Thyroid gland (tissue), 4 donors: ENCODE measurements around the gene KCNJ10. TPM values are rescaled to one million over a fixed set of nuclear protein-coding genes. Genes with fewer than 3 reads are reported as not detected.

Experiments used
- DNase-seq, 2 donors: peaks; one replicate each; pipeline ENCODE4 v3.0.0-alpha.2; 2019
- H3K27ac ChIP-seq, 3 donors: fragments of 200-600 bp; sonication (generic); 1 replicate in 2 of 3; 2 replicates in 1 of 3; pipeline ENCODE4 v1.5.1; 2016 to 2019; ENCODE audit warnings: mild to moderate bottlenecking in 1 of 3, moderate library complexity in 1 of 3
- H3K27me3 ChIP-seq: fragments of 200-600 bp; sonication (generic); one replicate; pipeline ENCODE4 v1.5.1; 2019
- H3K36me3 ChIP-seq, 2 donors: fragments of 200-600 bp; sonication (generic); one replicate each; pipeline ENCODE4 v1.5.1; 2016 to 2019
- H3K4me1 ChIP-seq, 2 donors: fragments of 200-600 bp; sonication (generic); one replicate each; pipeline ENCODE4 v1.5.1; 2017 to 2019
- H3K4me3 ChIP-seq, 3 donors: fragments of 200-600 bp; sonication (generic); replicated peaks in 1 of 3; 1 replicate in 2 of 3; 2 replicates in 1 of 3; pipeline ENCODE4 v1.5.1; 2016; ENCODE audit warnings: mild to moderate bottlenecking in 1 of 3
- H3K9me3 ChIP-seq: fragments of 200-600 bp; sonication (generic); one replicate; pipeline ENCODE4 v1.5.1; 2017
- POLR2A ChIP-seq, 2 donors: fragments of 450-650 bp; IDR thresholded peaks; one replicate each; pipeline ENCODE4 v1.6.1; 2017; ENCODE audit warnings: antibody characterized with exemption in 2 of 2, mild to moderate bottlenecking in 2 of 2, moderate library complexity in 1 of 2
- WGBS, 2 donors: methylation state at CpG; one replicate each; pipeline ENCODE4 v1.1.5; 2017; 5-methylcytosine and 5-hydroxymethylcytosine counted together
- intact Hi-C: fragments of 100-400 bp; cut with DNase I; formaldehyde crosslinking; loops from one replicate; pipeline ENCODE4 v1.15.1; 2023
- total RNA-seq, 4 donors: library from RNA; depleted of rRNA; stranded (reverse); fragments of >200 nt; gene quantifications; one replicate each; pipeline ENCODE4 v1.2.3, GENCODE V29; 2016
- TF ChIP-seq, protein P1 (sequence below), 6 experiments: fragments of 200-600 bp in 3 of 6; fragments of 450-650 bp in 3 of 6; sonication (generic) in 3 of 6; IDR thresholded peaks; one replicate each; pipeline ENCODE4 v1.5.1; 2016 to 2019; ENCODE audit warnings: antibody characterized with exemption in 6 of 6, mild to moderate bottlenecking in 2 of 6, inconsistent platforms in 1 of 6, moderate library complexity in 1 of 6

KCNJ10 gene
- total RNA-seq, 4 donors from 2014 or later, result 0.13 to 0.45 (median 0.33) TPM; not detected in 1

DNA sequence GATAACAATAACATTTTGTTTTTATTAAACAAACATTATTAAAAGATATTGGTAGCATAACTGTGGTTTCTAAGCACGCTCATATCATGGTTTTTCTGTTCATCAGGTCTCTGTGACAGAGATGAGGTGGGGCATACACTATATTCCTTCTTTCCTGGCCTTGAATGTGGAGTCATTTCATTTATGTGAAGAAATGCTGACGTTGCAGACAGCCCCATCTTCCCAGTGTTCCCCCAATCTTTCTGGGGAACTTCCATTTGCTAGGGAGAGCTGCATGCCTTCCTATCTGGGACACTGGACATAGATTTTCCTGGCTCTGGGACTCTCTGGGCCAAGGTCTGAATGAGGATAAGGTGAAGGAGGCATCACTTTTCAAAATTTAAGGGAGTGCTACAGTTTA is 68.5 kb downstream of the KCNJ10 start:
- H3K4me3 ChIP-seq, result no peak overlapping the region
- no peak for TF ChIP-seq POLR2A (IDR thresholded peaks at IDR 0.05)
- TF ChIP-seq, protein P1, sequence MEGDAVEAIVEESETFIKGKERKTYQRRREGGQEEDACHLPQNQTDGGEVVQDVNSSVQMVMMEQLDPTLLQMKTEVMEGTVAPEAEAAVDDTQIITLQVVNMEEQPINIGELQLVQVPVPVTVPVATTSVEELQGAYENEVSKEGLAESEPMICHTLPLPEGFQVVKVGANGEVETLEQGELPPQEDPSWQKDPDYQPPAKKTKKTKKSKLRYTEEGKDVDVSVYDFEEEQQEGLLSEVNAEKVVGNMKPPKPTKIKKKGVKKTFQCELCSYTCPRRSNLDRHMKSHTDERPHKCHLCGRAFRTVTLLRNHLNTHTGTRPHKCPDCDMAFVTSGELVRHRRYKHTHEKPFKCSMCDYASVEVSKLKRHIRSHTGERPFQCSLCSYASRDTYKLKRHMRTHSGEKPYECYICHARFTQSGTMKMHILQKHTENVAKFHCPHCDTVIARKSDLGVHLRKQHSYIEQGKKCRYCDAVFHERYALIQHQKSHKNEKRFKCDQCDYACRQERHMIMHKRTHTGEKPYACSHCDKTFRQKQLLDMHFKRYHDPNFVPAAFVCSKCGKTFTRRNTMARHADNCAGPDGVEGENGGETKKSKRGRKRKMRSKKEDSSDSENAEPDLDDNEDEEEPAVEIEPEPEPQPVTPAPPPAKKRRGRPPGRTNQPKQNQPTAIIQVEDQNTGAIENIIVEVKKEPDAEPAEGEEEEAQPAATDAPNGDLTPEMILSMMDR (IDR thresholded peaks at IDR 0.05), result no peak
- H3K4me1 ChIP-seq, result no peaks in the 10 kb centered on the region
- intact Hi-C loops, result no loop called here
- 76 to 77% methylated on average over 2 of the region's 2 CpGs for WGBS, 2 donors
- no peak overlapping the region for H3K27ac ChIP-seq
- no peak for DNase-seq
- H3K36me3 ChIP-seq, result no peaks in the 10 kb centered on the region
- H3K9me3 ChIP-seq, result no peaks in the 10 kb centered on the region
- no peaks in the 10 kb centered on the region for H3K27me3 ChIP-seq

DNA sequence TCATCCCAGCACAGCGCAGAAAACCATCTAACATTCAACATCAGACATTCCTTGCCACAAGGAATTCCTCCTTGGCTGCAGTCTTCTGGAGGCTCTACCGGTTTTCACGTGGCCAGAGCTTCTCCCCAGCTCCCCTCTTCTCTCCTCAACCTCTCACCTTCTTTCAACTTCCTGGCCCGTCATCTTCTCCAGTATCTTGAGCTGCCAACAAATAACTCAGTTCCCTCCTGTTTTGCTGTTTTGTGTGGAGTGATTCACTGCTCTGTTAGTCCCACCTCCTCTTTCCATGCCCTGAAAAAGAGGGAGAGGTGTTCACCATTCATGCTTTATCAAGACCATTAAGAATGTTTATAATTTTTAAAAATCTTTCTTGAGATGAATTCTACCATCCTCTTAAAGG is 70.8 kb downstream of the KCNJ10 start:
- H3K4me3 ChIP-seq, result no peak overlapping the region
- H3K36me3 ChIP-seq, result no peaks in the 10 kb centered on the region
- no peak for DNase-seq
- H3K27me3 ChIP-seq, result no peaks in the 10 kb centered on the region
- H3K9me3 ChIP-seq, result no peaks in the 10 kb centered on the region
- H3K27ac ChIP-seq, result no peak overlapping the region
- no peaks in the 10 kb centered on the region for H3K4me1 ChIP-seq
- 56 to 63% methylated on average over 4 of the region's 4 CpGs for WGBS, 2 donors
- TF ChIP-seq, protein P1 (IDR thresholded peaks at IDR 0.05), result no peak
- no peak for TF ChIP-seq POLR2A (IDR thresholded peaks at IDR 0.05)
- intact Hi-C loops, result no loop called here

DNA sequence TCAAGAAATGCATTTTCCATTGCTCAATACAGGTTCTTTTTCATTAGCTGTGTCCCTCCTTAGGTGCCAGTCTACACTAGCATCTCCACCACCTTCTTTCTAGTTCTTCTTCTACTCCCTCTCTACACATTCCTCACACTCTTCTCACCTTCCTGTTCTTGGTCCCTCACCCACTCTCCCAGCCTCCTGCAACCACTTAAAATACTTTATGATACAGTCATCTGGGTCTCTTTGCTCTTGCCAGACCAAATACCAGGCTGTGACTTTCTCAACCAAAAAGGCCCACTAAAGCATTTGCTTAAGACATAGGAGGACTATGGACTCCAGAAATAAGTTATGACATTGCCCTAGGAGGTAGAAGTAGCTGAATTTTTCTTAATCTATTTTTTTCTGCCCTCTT is 73.3 kb downstream of the KCNJ10 start:
- intact Hi-C loops, result no loop called here
- TF ChIP-seq, protein P1 (IDR thresholded peaks at IDR 0.05), result no peak
- no peak for TF ChIP-seq POLR2A (IDR thresholded peaks at IDR 0.05)
- Histone ChIP-seq H3K4me3 (no peak overlapping the region), H3K9me3 (no peaks in the 10 kb centered on the region), H3K36me3 (no peaks in the 10 kb centered on the region), H3K4me1 (no peaks in the 10 kb centered on the region), H3K27me3 (no peaks in the 10 kb centered on the region), H3K27ac (no peak overlapping the region)
- peak; percentile 25 for DNase-seq

DNA sequence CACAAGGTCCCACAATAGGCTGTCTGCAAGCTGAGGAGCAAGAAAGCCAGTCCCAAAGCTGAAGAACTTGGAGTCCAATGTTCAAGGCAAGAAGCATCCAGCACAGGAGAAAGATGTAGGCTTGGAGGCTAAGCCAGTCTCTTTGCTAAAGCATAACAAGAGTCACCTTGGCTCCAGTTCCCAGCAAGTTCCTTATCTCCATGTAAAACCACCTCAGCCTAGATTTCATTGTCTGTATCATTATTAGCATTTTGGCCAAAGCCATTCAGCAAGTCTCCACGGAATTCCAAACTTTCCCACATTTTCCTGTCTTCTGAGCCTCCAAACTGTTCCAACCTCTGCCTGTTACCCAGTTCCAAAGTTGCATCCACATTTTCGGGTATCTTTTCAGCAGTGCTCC is 75.1 kb downstream of the KCNJ10 start:
- 94 to 98% methylated on average over 2 of the region's 2 CpGs for WGBS, 2 donors
- intact Hi-C loops, result no loop called here
- Histone ChIP-seq H3K36me3 (no peaks in the 10 kb centered on the region), H3K4me3 (no peak overlapping the region), H3K27me3 (no peaks in the 10 kb centered on the region), H3K4me1 (no peaks in the 10 kb centered on the region), H3K9me3 (no peaks in the 10 kb centered on the region), H3K27ac (no peak overlapping the region)
- no peak for DNase-seq
- TF ChIP-seq POLR2A (IDR thresholded peaks at IDR 0.05), result no peak
- TF ChIP-seq, protein P1 (IDR thresholded peaks at IDR 0.05), result no peak

DNA sequence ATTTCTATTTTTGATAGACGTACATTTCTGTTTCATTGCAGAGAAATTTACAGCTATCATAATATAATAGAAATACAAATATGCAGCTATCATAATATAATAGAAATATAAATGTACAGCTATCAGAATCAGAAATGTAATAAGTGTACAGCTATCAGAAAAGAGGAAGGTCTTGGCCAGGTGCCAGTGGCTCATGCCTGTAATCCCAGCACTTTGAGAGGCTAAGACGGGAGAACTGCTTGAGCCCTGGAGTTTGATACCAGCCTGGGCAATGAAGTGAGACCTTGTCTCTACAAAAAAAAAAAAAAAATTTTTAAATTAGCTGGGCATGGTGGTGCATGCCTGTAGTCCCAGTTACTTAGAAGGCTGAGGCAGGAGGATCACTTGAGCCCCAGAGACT is 76.0 kb downstream of the KCNJ10 start:
- intact Hi-C loops, result no loop called here
- Histone ChIP-seq H3K27me3 (no peaks in the 10 kb centered on the region), H3K36me3 (no peaks in the 10 kb centered on the region), H3K4me1 (no peaks in the 10 kb centered on the region), H3K27ac (no peak overlapping the region), H3K4me3 (no peak overlapping the region), H3K9me3 (no peaks in the 10 kb centered on the region)
- peak; percentile 25 to 41 for DNase-seq
- 61 to 67% methylated on average over 2 of the region's 2 CpGs for WGBS, 2 donors
- TF ChIP-seq, protein P1 (IDR thresholded peaks at IDR 0.05), result no peak
- TF ChIP-seq POLR2A (IDR thresholded peaks at IDR 0.05), result no peak
